Gastroesophageal sphincter (tissue), 4 donors: Measurements from ENCODE around the gene TPST2. TPM values are rescaled to one million over a fixed set of nuclear protein-coding genes. Genes with fewer than 3 reads are reported as not detected.

Experiments used
- small RNA-seq, 4 donors: library from RNA; depleted of rRNA; stranded (forward); fragments of <200 nt; gene quantifications; one replicate each; pipeline ENCODE3, GENCODE V24; 2016
- total RNA-seq, 4 donors: library from RNA; depleted of rRNA; stranded (reverse); fragments of >200 nt; gene quantifications; one replicate each; pipeline ENCODE4 v1.1.0, GENCODE V29; 2016

The TPST2 gene
- total RNA-seq, 4 donors from 2014 or later = 16.8 to 27.7 (median 21.0) TPM

Small RNA genes within 50 kb of the gene (small RNA-seq; reads per million reads assigned to genes)
- 0 to 0.64 (median 0) reads per million in 4 donors for gene MIR548J

Other genes starting within 250 kb of the TPST2 start
- 1 to 10 TPM; 1.0 to 1.4 (median 1.2) TPM for gene ASPHD2, start 160.9 kb downstream of the TPST2 start, total RNA-seq
- gene HPS4, start 106.3 kb downstream of the TPST2 start, total RNA-seq = 10 to 100 TPM; 11.2 to 34.7 (median 20.3) TPM
- gene SRRD, start 106.3 kb downstream of the TPST2 start, total RNA-seq = 10 to 100 TPM; 16.7 to 30.0 (median 23.5) TPM
- 10 to 100 TPM; 20.3 to 38.3 (median 21.6) TPM for gene TFIP11, start 77.7 kb downstream of the TPST2 start, total RNA-seq
- gene CRYBB1, start 27.9 kb upstream of the TPST2 start, total RNA-seq = under 1 TPM in 1 of 4 donors, not detected in 3; 0.40 TPM
- gene CRYBA4, start 31.8 kb upstream of the TPST2 start, total RNA-seq = not detected
- gene MIAT, start 67.5 kb upstream of the TPST2 start, total RNA-seq = 1 to 10 TPM in 1 of 4 donors, under 1 TPM in 3; 0.05 to 1.1 (median 0.41) TPM